HG02884 (cell line): ENCODE results near the gene MEIS1.

Experiments
- ATAC-seq: cut with Tn5 transposase; IDR thresholded peaks from one replicate; pipeline ENCODE4 v1.9.1; 2021; ENCODE audit warnings: mild to moderate bottlenecking, moderate library complexity; ENCODE audit not compliant: unreplicated experiment

Gene MEIS1

GRCh38 chr2:66443186-66443978 lies 8.5 kb downstream of the MEIS1 start:
- ATAC-seq = no peak

GRCh38 chr2:66443979-66444861 lies 9.3 kb downstream of the MEIS1 start:
- no peak for ATAC-seq

GRCh38 chr2:66445076-66445924 lies 10.4 kb downstream of the MEIS1 start:
- no peak for ATAC-seq

- no peak for ATAC-seq
Observed at GRCh38 chr2:66445925-66446871, 11.3 kb downstream of the MEIS1 start.

GRCh38 chr2:66446941-66447340 lies 12.0 kb downstream of the MEIS1 start:
- no peak for ATAC-seq

- ATAC-seq = no peak
Observed at GRCh38 chr2:66447677-66448076, 12.8 kb downstream of the MEIS1 start.

GRCh38 chr2:66448136-66448991 lies 13.4 kb downstream of the MEIS1 start:
- no peak for ATAC-seq

GRCh38 chr2:66452214-66452613 lies 17.3 kb downstream of the MEIS1 start:
- no peak for ATAC-seq

- no peak for ATAC-seq
Observed at GRCh38 chr2:66452917-66453316, 18.0 kb downstream of the MEIS1 start.

- no peak for ATAC-seq
Observed at GRCh38 chr2:66455490-66455889, 20.6 kb downstream of the MEIS1 start.

- no peak for ATAC-seq
Observed at GRCh38 chr2:66456183-66457041, 21.5 kb downstream of the MEIS1 start.

GRCh38 chr2:66457545-66457944 lies 22.6 kb downstream of the MEIS1 start:
- no peak for ATAC-seq

- ATAC-seq = no peak
Observed at GRCh38 chr2:66460031-66460430, 25.1 kb downstream of the MEIS1 start.

GRCh38 chr2:66461001-66461663 lies 26.2 kb downstream of the MEIS1 start:
- no peak for ATAC-seq

GRCh38 chr2:66461664-66462500 lies 27.0 kb downstream of the MEIS1 start:
- no peak for ATAC-seq

GRCh38 chr2:66462501-66462825 lies 27.5 kb downstream of the MEIS1 start:
- no peak for ATAC-seq

- ATAC-seq = no peak
Observed at GRCh38 chr2:66463206-66463755, 28.4 kb downstream of the MEIS1 start.
